H1 (cell line): ENCODE results near the gene ZNF571. TPM values are rescaled to one million over a fixed set of nuclear protein-coding genes. Genes with fewer than 3 reads are reported as not detected.

Source experiments
- ASH2L ChIP-seq: fragments of 200-600, 300-600 bp; sonication (generic); IDR thresholded peaks from one replicate; pipeline ENCODE4 v1.7.1; 2017; ENCODE audit warnings: low read length
- BACH1 ChIP-seq: IDR thresholded peaks from 2 replicates; pipeline ENCODE4 v1.6.1; 2012; ENCODE audit warnings: low read length, improper control_type of control experiment
- BCL11A ChIP-seq, 2 experiments: IDR thresholded peaks; one replicate each; pipeline ENCODE4 v1.6.1; 2011; ENCODE audit warnings: low read depth in 2 of 2, low read length in 2 of 2, mild to moderate bottlenecking in 2 of 2
- BRCA1 ChIP-seq: IDR thresholded peaks from 2 replicates; pipeline ENCODE4 v1.6.1; 2012; ENCODE audit warnings: low read depth, low read length, improper control_type of control experiment
- CBX5 ChIP-seq: fragments of 300-800, 300-1000 bp; sonication (generic); IDR thresholded peaks from 2 replicates; pipeline ENCODE4 v1.7.1; 2016; ENCODE audit warnings: antibody characterized with exemption, low read length, low read depth
- CEBPB ChIP-seq: IDR thresholded peaks from 2 replicates; pipeline ENCODE4 v1.6.1; 2012; ENCODE audit warnings: low read depth, low read length
- CTCF ChIP-seq, 3 experiments: IDR thresholded peaks; 1 replicate in 2 of 3; 2 replicates in 1 of 3; pipeline versions ENCODE4 v1.5.1 to v1.6.1; 2011; ENCODE audit warnings: low read length in 3 of 3, mild to moderate bottlenecking in 3 of 3, inconsistent platforms in 2 of 3, low read depth in 1 of 3, moderate library complexity in 1 of 3; ENCODE audit not compliant: insufficient read depth in 1 of 3; ENCODE audit errors: control extremely low read depth in 1 of 3
- EGR1 ChIP-seq: IDR thresholded peaks from 2 replicates; pipeline ENCODE4 v1.6.1; 2011; ENCODE audit warnings: low read depth, low read length, borderline replicate concordance
- EP300 ChIP-seq, 2 experiments: IDR thresholded peaks; 1 replicate in 1 of 2; 2 replicates in 1 of 2; pipeline ENCODE4 v1.6.1; 2011 to 2012; ENCODE audit warnings: low read depth in 2 of 2, low read length in 2 of 2, mild to moderate bottlenecking in 2 of 2, borderline replicate concordance in 1 of 2, inconsistent platforms in 1 of 2, moderate library complexity in 1 of 2
- EZH2 ChIP-seq: fragments of 200-600 bp; sonication (generic); IDR thresholded peaks from 2 replicates; pipeline ENCODE4 v1.7.1; 2012; ENCODE audit warnings: low read depth, mild to moderate bottlenecking, moderate library complexity, low read length, inconsistent platforms; ENCODE audit not compliant: severe bottlenecking
- JUN ChIP-seq: IDR thresholded peaks from 2 replicates; pipeline ENCODE4 v1.6.1; 2011; ENCODE audit warnings: low read depth, mild to moderate bottlenecking, improper control_type of control experiment, low read length
- JUND ChIP-seq: IDR thresholded peaks from 2 replicates; pipeline ENCODE4 v1.6.1; 2011; ENCODE audit warnings: mild to moderate bottlenecking, improper control_type of control experiment, low read length
- KDM1A ChIP-seq: fragments of 200-600, 300-600 bp; sonication (generic); IDR thresholded peaks from 2 replicates; pipeline ENCODE4 v1.7.1; 2016; ENCODE audit warnings: mild to moderate bottlenecking, low read length, borderline replicate concordance
- KDM5A ChIP-seq: fragments of 200-600 bp; IDR thresholded peaks from 2 replicates; pipeline ENCODE4 v1.7.1; 2012; ENCODE audit warnings: mild to moderate bottlenecking, low read length, inconsistent platforms, mixed read lengths
- PHF8 ChIP-seq: fragments of 200-600 bp; sonication (generic); conservative IDR thresholded peaks from 2 replicates; pipeline ENCODE4 v1.7.1; 2012; ENCODE audit warnings: low read depth, mild to moderate bottlenecking, inconsistent platforms, low read length, moderate library complexity
- POLR2A ChIP-seq, 2 experiments: IDR thresholded peaks; 1 replicate in 1 of 2; 2 replicates in 1 of 2; pipeline ENCODE4 v1.6.1; 2011; ENCODE audit warnings: low read depth in 2 of 2, low read length in 2 of 2, mild to moderate bottlenecking in 2 of 2; ENCODE audit errors: control extremely low read depth in 1 of 2
- POU5F1 ChIP-seq: IDR thresholded peaks from 2 replicates; pipeline ENCODE4 v1.6.1; 2011; ENCODE audit warnings: low read depth, mild to moderate bottlenecking, low read length, moderate library complexity
- RAD21 ChIP-seq, 2 experiments: IDR thresholded peaks in 1 of 2; conservative IDR thresholded peaks in 1 of 2; 2 replicates each; pipeline ENCODE4 v1.6.1; 2011; ENCODE audit warnings: low read depth in 2 of 2, low read length in 2 of 2, improper control_type of control experiment in 1 of 2, inconsistent platforms in 1 of 2, mild to moderate bottlenecking in 1 of 2, moderate library complexity in 1 of 2
- RBBP5 ChIP-seq: IDR thresholded peaks from 2 replicates; pipeline ENCODE4 v1.7.1; 2012; ENCODE audit warnings: low read depth, mild to moderate bottlenecking, inconsistent platforms, low read length, moderate library complexity, borderline replicate concordance
- SIRT6 ChIP-seq: IDR thresholded peaks from one replicate; pipeline ENCODE4 v1.7.1; 2012; ENCODE audit warnings: low read length, inconsistent platforms
- SRF ChIP-seq: IDR thresholded peaks from 2 replicates; pipeline ENCODE4 v1.6.1; 2011; ENCODE audit warnings: mild to moderate bottlenecking, low read depth, low read length, moderate library complexity
- TBP ChIP-seq: IDR thresholded peaks from 2 replicates; pipeline ENCODE4 v1.6.1; 2011; ENCODE audit warnings: low read depth, low read length, improper control_type of control experiment
- TEAD4 ChIP-seq: IDR thresholded peaks from 2 replicates; pipeline ENCODE4 v1.6.1; 2012; ENCODE audit warnings: low read depth, low read length, inconsistent platforms, mixed read lengths
- polyA plus RNA-seq, 7 experiments: library from polyadenylated mRNA; depleted of rRNA in 3 of 7; stranded (reverse) in 5 of 7; unstranded in 2 of 7; fragments of >200 nt in 5 of 7; fragments of 200-250 nt in 2 of 7; gene quantifications; 1 replicate in 5 of 7; 2 replicates in 1 of 7; 4 replicates in 1 of 7; pipeline versions ENCODE4 v1.2.1 to v1.2.3, GENCODE V29; 2011 to 2013; ENCODE audit warnings: missing spikeins in 2 of 7, mixed read lengths in 2 of 7
- total RNA-seq: library from RNA; stranded (reverse); fragmentation: NEBNext Ultra II Directional; extraction: Animal tissue kit (Norgen Biotek cat#: 25700); gene quantifications from 2 replicates; pipeline ENCODE4 v1.2.1, GENCODE V29; 2021

The ZNF571 gene
- total and polyA plus RNA-seq, 2 of the 8 experiments (the other 6 are each of a cell fraction or from before 2014, with no cell fraction given): 1.8 to 3.9 TPM

GRCh38 chr19:37594304-37594981 is at the start of gene ZNF571, which contains the start of gene ZNF540 (continued):
- TF ChIP-seq EZH2 (no peak), KDM1A (no peak), BACH1 (no peak), TBP (peak; percentile 45; the same call in 1 of the 2 replicates), CTCF (IDR thresholded peaks at IDR 0.05; ENCODE audit: control extremely low read depth in 1 of 3, insufficient read depth in 1 of 3, low read depth in 1 of 3, low read length in 3 of 3) (no peak), RAD21 (IDR thresholded peaks at IDR 0.05 in 1 of 2, conservative IDR thresholded peaks at IDR 0.05 in 1 of 2; ENCODE audit: low read depth in 2 of 2, low read length in 2 of 2) (peak in 1 of 2 experiments; percentile 1; a peak in 1 of 4 replicates), POLR2A (IDR thresholded peaks at IDR 0.05; ENCODE audit: control extremely low read depth in 1 of 2, low read depth in 2 of 2, low read length in 2 of 2) (peak in 1 of 2 experiments; percentile 79; a peak in 2 of 3 replicates), BRCA1 (0 out of 2 replicates have a peak, but pooled peaks have one; percentile 8), POU5F1 (no peak), KDM5A (no peak), PHF8 (peak; percentile 75), SIRT6 (no peak), JUN (peak; percentile 13; the same call in 1 of the 2 replicates), ASH2L (peak; percentile 83), BCL11A (IDR thresholded peaks at IDR 0.05; ENCODE audit: low read depth in 2 of 2, low read length in 2 of 2) (no peak), EGR1 (peak; percentile 94), SRF (no peak), CEBPB (peak; percentile 92), TEAD4 (no peak), JUND (peak; percentile 56; the same call in 1 of the 2 replicates), CBX5 (no peak), RBBP5 (peak; percentile 70; the same call in 1 of the 2 replicates), EP300 (IDR thresholded peaks at IDR 0.05; ENCODE audit: borderline replicate concordance in 1 of 2, low read depth in 2 of 2, low read length in 2 of 2) (0 out of 3 replicates have a peak, but pooled peaks of 1 of the 2 experiments have one; percentile 4)
